CD4-positive, alpha-beta T cell treated with Interleukin-21 for 1 hour (primary cell): ENCODE measurements around the gene SPINT2.
A peak's percentile ranks its signal among the peaks of the same experiment; 100 is the strongest.
"Not testable (repeated sequence)": the region's sequence is repeated elsewhere in the genome, so short reads cannot be mapped to it uniquely, and the experiment has no call there.

Experiments used
- DNase-seq: peaks from one replicate; pipeline ENCODE4 v3.0.0-alpha.2; 2020

SPINT2 gene

GRCh38 chr19:38243279-38243673 lies 21.1 kb upstream of the SPINT2 start:
- DNase-seq, result no peak

GRCh38 chr19:38245826-38246498 lies 18.4 kb upstream of the SPINT2 start:
- no peak for DNase-seq

- no peak for DNase-seq
Measured at GRCh38 chr19:38247126-38247525, 17.2 kb upstream of the SPINT2 start.

- no peak for DNase-seq
Measured at GRCh38 chr19:38247734-38248268, 16.6 kb upstream of the SPINT2 start.

GRCh38 chr19:38248421-38248820 lies 16.0 kb upstream of the SPINT2 start:
- DNase-seq, result no peak

GRCh38 chr19:38250428-38250820 lies 13.9 kb upstream of the SPINT2 start:
- DNase-seq, result no peak

- DNase-seq, result no peak
Measured at GRCh38 chr19:38250821-38251563, 13.4 kb upstream of the SPINT2 start.

- no peak for DNase-seq
Measured at GRCh38 chr19:38251564-38252051, 12.8 kb upstream of the SPINT2 start.

- no peak for DNase-seq
Measured at GRCh38 chr19:38252385-38252784, 12.0 kb upstream of the SPINT2 start.

GRCh38 chr19:38252941-38253691 lies 11.3 kb upstream of the SPINT2 start:
- no peak for DNase-seq

GRCh38 chr19:38253788-38254187 lies 10.6 kb upstream of the SPINT2 start:
- no peak for DNase-seq

- DNase-seq, result no peak
Measured at GRCh38 chr19:38255383-38256014, 8.9 kb upstream of the SPINT2 start.

- DNase-seq, result not testable (repeated sequence)
Measured at GRCh38 chr19:38261942-38262341, 2.4 kb upstream of the SPINT2 start.

- DNase-seq, result no peak
Measured at GRCh38 chr19:38262585-38263268, 1.6 kb upstream of the SPINT2 start.

- peak; percentile 86 for DNase-seq
Measured at GRCh38 chr19:38263689-38264485, 486 bp upstream of the SPINT2 start.

GRCh38 chr19:38265213-38265861 lies 964 bp downstream of the SPINT2 start:
- no peak for DNase-seq

GRCh38 chr19:38265921-38266429 lies 1.6 kb downstream of the SPINT2 start:
- DNase-seq, result no peak

GRCh38 chr19:38266981-38267597 lies 2.7 kb downstream of the SPINT2 start:
- no peak for DNase-seq

GRCh38 chr19:38267761-38268483 lies 3.5 kb downstream of the SPINT2 start:
- no peak for DNase-seq
